Measurements from ENCODE around the gene CLIC3. TPM values are rescaled to one million over a fixed set of nuclear protein-coding genes. Genes with fewer than 3 reads are reported as not detected.

The CLIC3 gene
- total RNA-seq, 2 donors from 2014 or later: 1.4 to 8.7 TPM

DNA sequence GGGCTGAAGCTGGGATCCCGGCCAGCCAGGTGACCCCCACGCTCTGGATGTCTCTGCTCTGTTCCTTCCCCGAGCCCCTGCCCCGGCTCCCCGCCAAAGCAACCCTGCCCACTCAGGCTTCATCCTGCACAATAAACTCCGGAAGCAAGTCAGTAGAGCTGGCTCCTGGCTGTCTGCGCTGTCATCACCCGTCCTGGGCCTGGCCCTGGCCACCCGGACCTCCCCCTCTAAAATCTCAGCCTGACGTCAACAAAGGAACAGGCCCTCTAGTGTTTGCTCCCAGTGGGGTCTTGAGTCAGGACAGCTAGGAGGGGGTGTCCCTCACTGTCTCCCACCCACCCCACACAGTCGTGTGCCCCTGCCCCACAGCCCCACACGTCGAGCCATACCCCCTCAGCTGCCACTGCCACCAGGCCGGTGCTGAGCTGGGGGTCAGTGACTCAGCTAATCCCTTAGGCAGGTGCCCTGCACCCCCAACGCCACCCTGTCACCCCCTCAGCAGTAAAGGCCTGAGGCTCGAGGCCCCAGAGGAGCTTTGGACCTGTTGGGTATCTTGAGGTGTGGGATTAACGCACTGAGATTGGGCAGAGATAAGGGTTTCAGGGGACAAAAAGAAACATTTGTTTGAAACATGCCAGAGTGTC is 14.7 kb downstream of the CLIC3 start:
- H3K4me1 ChIP-seq (ENCODE audit: control insufficient read depth in 1 of 2, low read depth in 2 of 2): peaks cover 0 to 17% of the 10 kb centered on the region in 2 donors
- no peak overlapping the region for H3K27ac ChIP-seq
- H3K4me3 ChIP-seq: no peak overlapping the region
- peaks cover 8% of the 10 kb centered on the region for H3K27me3 ChIP-seq (replicated peaks; ENCODE audit: insufficient read depth)
- H3K9me3 ChIP-seq: no peaks in the 10 kb centered on the region
- no peak for TF ChIP-seq CTCF (IDR thresholded peaks at IDR 0.05)
- no peak for DNase-seq (ENCODE audit: low spot score)
- ATAC-seq (ENCODE audit: insufficient number of reproducible peaks, low FRiP score, low read depth): no peak
- H3K36me3 ChIP-seq: no peaks in the 10 kb centered on the region

- no peaks in the 10 kb centered on the region for H3K9me3 ChIP-seq
- no peak overlapping the region for H3K27ac ChIP-seq
- DNase-seq (ENCODE audit: low spot score) (no peak), ATAC-seq (ENCODE audit: insufficient number of reproducible peaks, low FRiP score, low read depth) (no peak)
- H3K4me3 ChIP-seq: no peak overlapping the region
- no peaks in the 10 kb centered on the region for H3K36me3 ChIP-seq
- TF ChIP-seq CTCF (IDR thresholded peaks at IDR 0.05): no peak
- peaks cover 0 to 17% of the 10 kb centered on the region in 2 donors for H3K4me1 ChIP-seq (ENCODE audit: control insufficient read depth in 1 of 2, low read depth in 2 of 2)
- H3K27me3 ChIP-seq (replicated peaks; ENCODE audit: insufficient read depth): peaks cover 8% of the 10 kb centered on the region
Measured at GRCh38 chr9:136980669-136981478, 15.5 kb downstream of the CLIC3 start.

DNA sequence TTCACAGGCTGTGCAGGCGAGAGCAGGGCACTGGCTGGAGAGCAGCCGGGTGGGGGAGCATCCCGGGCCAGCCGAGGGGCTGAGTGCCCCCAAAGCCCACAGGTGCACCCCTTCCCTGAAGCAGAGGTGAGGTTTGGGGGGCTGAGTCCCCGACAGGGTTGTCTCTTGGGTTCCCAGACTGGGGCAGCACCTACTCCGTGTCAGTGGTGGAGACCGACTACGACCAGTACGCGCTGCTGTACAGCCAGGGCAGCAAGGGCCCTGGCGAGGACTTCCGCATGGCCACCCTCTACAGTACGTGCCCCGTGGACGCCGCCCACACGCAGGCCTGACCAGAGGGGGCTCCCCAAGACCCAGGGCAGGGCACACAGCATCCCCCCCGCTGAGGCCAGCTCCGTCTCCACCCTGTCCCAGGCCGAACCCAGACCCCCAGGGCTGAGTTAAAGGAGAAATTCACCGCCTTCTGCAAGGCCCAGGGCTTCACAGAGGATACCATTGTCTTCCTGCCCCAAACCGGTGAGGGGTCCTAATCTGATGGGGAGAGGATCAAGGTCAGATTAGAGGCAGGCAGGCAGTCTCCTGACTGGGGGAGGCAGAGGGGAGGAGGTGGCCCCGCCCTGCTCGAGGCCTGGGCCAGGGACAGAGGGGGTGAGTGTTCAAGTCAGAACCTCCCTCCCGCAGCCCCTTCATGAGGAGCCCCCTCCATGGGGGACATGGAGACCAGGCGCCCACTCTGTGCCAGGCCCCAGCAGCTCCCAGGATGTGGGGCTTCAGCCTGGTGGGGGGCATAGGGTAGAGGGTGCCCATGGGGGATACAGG is 16.4 kb downstream of the CLIC3 start:
- TF ChIP-seq CTCF (IDR thresholded peaks at IDR 0.05): no peak
- H3K9me3 ChIP-seq: no peaks in the 10 kb centered on the region
- H3K4me3 ChIP-seq: no peak overlapping the region
- no peak overlapping the region for H3K27ac ChIP-seq
- peaks cover 0 to 12% of the 10 kb centered on the region in 2 donors for H3K4me1 ChIP-seq (ENCODE audit: control insufficient read depth in 1 of 2, low read depth in 2 of 2)
- ATAC-seq (ENCODE audit: insufficient number of reproducible peaks, low FRiP score, low read depth) (no peak), DNase-seq (ENCODE audit: low spot score) (no peak)
- H3K27me3 ChIP-seq (replicated peaks; ENCODE audit: insufficient read depth): peaks cover 3% of the 10 kb centered on the region
- no peaks in the 10 kb centered on the region for H3K36me3 ChIP-seq

DNA sequence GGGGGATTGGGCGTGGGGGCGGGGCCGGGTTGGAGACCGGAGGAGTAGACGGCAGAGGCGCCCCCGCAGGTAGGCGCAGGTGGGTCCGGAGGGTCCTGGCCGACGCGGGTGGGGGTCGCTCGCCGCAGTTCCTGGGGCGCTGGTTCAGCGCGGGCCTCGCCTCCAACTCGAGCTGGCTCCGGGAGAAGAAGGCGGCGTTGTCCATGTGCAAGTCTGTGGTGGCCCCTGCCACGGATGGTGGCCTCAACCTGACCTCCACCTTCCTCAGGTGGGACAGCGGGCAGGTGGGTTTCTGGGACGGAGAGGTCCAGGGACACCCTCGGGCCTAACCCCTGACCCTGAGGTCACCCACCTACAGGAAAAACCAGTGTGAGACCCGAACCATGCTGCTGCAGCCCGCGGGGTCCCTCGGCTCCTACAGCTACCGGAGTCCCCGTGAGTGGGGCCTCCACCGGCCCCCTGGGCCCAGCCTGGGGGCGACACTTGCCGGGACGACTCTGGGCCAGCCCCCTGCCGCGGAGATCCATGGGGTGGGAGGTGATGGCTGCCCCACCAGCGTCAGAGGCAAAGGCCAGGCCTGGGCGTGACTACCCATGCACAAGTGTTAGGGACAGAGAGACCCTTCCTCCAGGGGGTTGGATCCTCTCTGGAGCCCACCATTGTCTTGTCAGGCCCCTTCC is 17.4 kb downstream of the CLIC3 start:
- Histone ChIP-seq H3K27ac (no peak overlapping the region), H3K4me1 (ENCODE audit: control insufficient read depth in 1 of 2, low read depth in 2 of 2) (peaks cover 0 to 10% of the 10 kb centered on the region in 2 donors), H3K27me3 (replicated peaks; ENCODE audit: insufficient read depth) (no peaks in the 10 kb centered on the region), H3K9me3 (no peaks in the 10 kb centered on the region), H3K36me3 (no peaks in the 10 kb centered on the region), H3K4me3 (no peak overlapping the region)
- DNase-seq (ENCODE audit: low spot score): no peak
- ATAC-seq (ENCODE audit: insufficient number of reproducible peaks, low FRiP score, low read depth): no peak
- TF ChIP-seq CTCF (IDR thresholded peaks at IDR 0.05): no peak
